HCT116 (cell line): ENCODE measurements around the gene CA5B. TPM values are rescaled to one million over a fixed set of nuclear protein-coding genes. Genes with fewer than 3 reads are reported as not detected.

Source experiments
- ATAC-seq: fragments of 200-7000 bp; cut with Tn5 transposase; 2 replicates; pipeline ENCODE4 v1.9.1; 2020; ENCODE audit warnings: mild to moderate bottlenecking, moderate library complexity
- BruUV-seq: library from RNA; stranded (reverse); fragments of 400-500 nt; replicated peaks from 2 replicates; lab custom pipeline; 2021; lab: Mats Ljungman, UMichigan
- CTCF ChIA-PET: fragments of 300-600 bp; sonication (Branson Sonifier 250); formaldehyde crosslinking; loops from one replicate; lab custom pipeline; 2021; ENCODE audit warnings: antibody characterized with exemption; lab: Charles Lee
- POLR2A ChIA-PET: fragments of 300-600, 350-600 bp; sonication (Branson Sonifier 250); formaldehyde crosslinking; loops from one replicate; lab custom pipeline; 2021; ENCODE audit warnings: antibody characterized with exemption; lab: Charles Lee
- RAD21 ChIA-PET, 2 experiments: fragments of 300-600 bp; sonication (Branson Sonifier 250); formaldehyde crosslinking; loops; one replicate each; lab custom pipeline; 2023; ENCODE audit warnings: low total read pairs in 2 of 2; ENCODE audit not compliant: uncharacterized antibody in 2 of 2, unreplicated experiment in 2 of 2, low non-redundant PET in 1 of 2; lab: Charles Lee
- DNase-seq: peaks from one replicate; pipeline ENCODE4 v3.0.0-alpha.2; 2010; ENCODE audit warnings: low read depth, low spot score
- H2AFZ ChIP-seq: fragments of 200-600 bp; shearing (Covaris generic), sonication (generic); 2 replicates; pipeline ENCODE4 v1.6.1; 2017; ENCODE audit warnings: low read depth, mixed run types, mixed read lengths, antibody characterized with exemption, low read length; ENCODE audit not compliant: poor library complexity, severe bottlenecking
- H3K27ac ChIP-seq: 2 replicates; pipeline ENCODE4 v1.5.1; 2012; ENCODE audit warnings: low read depth, low read length
- H3K27me3 ChIP-seq: fragments of 200-600 bp; sonication (generic); 2 replicates; pipeline ENCODE4 v1.6.1; 2016; ENCODE audit warnings: mixed run types, low read length, mixed read lengths; ENCODE audit not compliant: insufficient read depth
- H3K36me3 ChIP-seq, 2 experiments: fragments of 200-500 bp in 1 of 2; fragments of 200-600 bp in 1 of 2; sonication (Bioruptor generic) in 1 of 2; sonication (generic) in 1 of 2; 2 replicates each; pipeline versions ENCODE4 v1.5.1 to v1.6.1; 2014 to 2016; ENCODE audit warnings: low read length in 2 of 2, inconsistent platforms in 1 of 2, mixed read lengths in 1 of 2, mixed run types in 1 of 2; ENCODE audit not compliant: insufficient read depth in 2 of 2, control insufficient read depth in 1 of 2
- H3K4me1 ChIP-seq, 2 experiments: fragments of 200-600 bp in 1 of 2; sonication (generic) in 1 of 2; 2 replicates each; pipeline versions ENCODE4 v1.5.1 to v1.6.1; 2012 to 2017; ENCODE audit warnings: low read length in 2 of 2, inconsistent platforms in 1 of 2, mild to moderate bottlenecking in 1 of 2, mixed read lengths in 1 of 2, mixed run types in 1 of 2, moderate library complexity in 1 of 2; ENCODE audit not compliant: insufficient read depth in 2 of 2, control insufficient read depth in 1 of 2
- H3K4me2 ChIP-seq: fragments of 200-600 bp; sonication (generic); 2 replicates; pipeline ENCODE4 v1.6.1; 2017; ENCODE audit warnings: mixed run types, low read length, mixed read lengths
- H3K4me3 ChIP-seq, 2 experiments: fragments of 200-600 bp in 1 of 2; sonication (generic) in 1 of 2; replicated peaks in 1 of 2; 2 replicates each; pipeline ENCODE4 v1.5.1; 2011 to 2016; ENCODE audit warnings: low read length in 2 of 2, control low read depth in 1 of 2, low read depth in 1 of 2, mild to moderate bottlenecking in 1 of 2, mixed read lengths in 1 of 2, mixed run types in 1 of 2
- H3K79me2 ChIP-seq: fragments of 200-600 bp; sonication (generic); 2 replicates; pipeline ENCODE4 v1.6.1; 2017; ENCODE audit warnings: mild to moderate bottlenecking, mixed run types, low read length, moderate library complexity, mixed read lengths; ENCODE audit not compliant: insufficient read depth
- H3K9ac ChIP-seq: fragments of 200-600 bp; sonication (generic); 2 replicates; pipeline ENCODE4 v1.6.1; 2016; ENCODE audit warnings: low read length, mixed read lengths
- H3K9me2 ChIP-seq: fragments of 200-600 bp; sonication (generic), shearing (Covaris generic); 2 replicates; pipeline ENCODE4 v1.6.1; 2017; ENCODE audit warnings: mixed run types, mild to moderate bottlenecking, moderate library complexity; ENCODE audit not compliant: insufficient read depth
- H3K9me3 ChIP-seq, 2 experiments: fragments of 200-500 bp in 1 of 2; fragments of 200-600 bp in 1 of 2; sonication (Bioruptor generic) in 1 of 2; sonication (generic) in 1 of 2; 2 replicates each; pipeline ENCODE4 v1.6.1; 2014 to 2017; ENCODE audit warnings: low read length in 2 of 2, mixed read lengths in 2 of 2, inconsistent platforms in 1 of 2, low read depth in 1 of 2, mild to moderate bottlenecking in 1 of 2, mixed run types in 1 of 2, moderate library complexity in 1 of 2; ENCODE audit not compliant: control insufficient read depth in 1 of 2, insufficient read depth in 1 of 2
- H4K20me1 ChIP-seq: fragments of 200-600 bp; sonication (generic), shearing (Covaris generic); 2 replicates; pipeline ENCODE4 v1.6.1; 2017; ENCODE audit warnings: mixed run types, mild to moderate bottlenecking, moderate library complexity; ENCODE audit not compliant: insufficient read depth
- CTCF ChIP-seq, 3 experiments: fragments of 200-600 bp in 1 of 3; sonication (generic) in 1 of 3; IDR thresholded peaks in 2 of 3; conservative IDR thresholded peaks in 1 of 3; 2 replicates each; pipeline ENCODE4 v1.5.1; 2012 to 2017; ENCODE audit warnings: low read depth in 2 of 3, low read length in 2 of 3, antibody characterized with exemption in 1 of 3, borderline replicate concordance in 1 of 3, control low read depth in 1 of 3, mild to moderate bottlenecking in 1 of 3, mixed read lengths in 1 of 3, mixed run types in 1 of 3, moderate library complexity in 1 of 3; ENCODE audit not compliant: insufficient read depth in 1 of 3
- FOSL1 ChIP-seq: IDR thresholded peaks from 2 replicates; pipeline ENCODE4 v1.6.1; 2012; ENCODE audit warnings: low read depth
- POLR2AphosphoS5 ChIP-seq: IDR thresholded peaks from 2 replicates; pipeline ENCODE4 v1.6.1; 2011; ENCODE audit warnings: mild to moderate bottlenecking, low read depth, low read length, moderate library complexity
- RAD21 ChIP-seq: IDR thresholded peaks from 2 replicates; pipeline ENCODE4 v1.6.1; 2012; ENCODE audit warnings: low read depth, mild to moderate bottlenecking
- SIN3A ChIP-seq: IDR thresholded peaks from 2 replicates; pipeline ENCODE4 v1.6.1; 2012; ENCODE audit warnings: low read depth
- ZFX ChIP-seq: fragments of 450-650 bp; IDR thresholded peaks from 2 replicates; pipeline ENCODE4 v1.6.1; 2017
- ZNF274 ChIP-seq: fragments of 200-500 bp; sonication (Bioruptor generic); IDR thresholded peaks from 2 replicates; pipeline ENCODE4 v1.6.1; 2014; ENCODE audit warnings: mild to moderate bottlenecking, low read depth, low read length, inconsistent platforms
- intact Hi-C: fragments of 100-400 bp; cut with micrococcal nuclease; formaldehyde crosslinking; loops from 2 replicates; pipeline ENCODE4 v1.10.0; 2022
- total RNA-seq: library from RNA; stranded (reverse); gene quantifications from one replicate; pipeline ENCODE4 v1.2.1, GENCODE V29; 2021; ENCODE audit not compliant: unreplicated experiment
- TF ChIP-seq, protein P1 (sequence below): IDR thresholded peaks from 2 replicates; pipeline ENCODE4 v1.6.1; 2012

Gene CA5B
- total RNA-seq, 1 experiment from 2014 or later: 5.5 TPM

- Histone ChIP-seq H3K9ac (no peak overlapping the region), H2AFZ (no peak overlapping the region), H3K4me3 (no peak overlapping the region), H3K27ac (no peak overlapping the region), H3K79me2 (no peaks in the 10 kb centered on the region), H3K36me3 (peaks cover 0 to 5% of the 10 kb centered on the region in 2 experiments; a peak in 1 of 4 replicates), H3K9me3 (no peaks in the 10 kb centered on the region), H3K4me1 (no peaks in the 10 kb centered on the region), H4K20me1 (no peaks in the 10 kb centered on the region), H3K4me2 (no peak overlapping the region), H3K27me3 (no peaks in the 10 kb centered on the region), H3K9me2 (no peaks in the 10 kb centered on the region)
- ChIA-PET POLR2A (no interaction called here), CTCF (no interaction called here), RAD21 (interaction anchor here in 1 of 2 experiments (0.7 kb wide), 1 partner anchor 297 kb away, joined by 3 read pairs; no protein-coding TSS in a partner anchor)
- intact Hi-C loops: no loop called here
- no TSS peak for BruUV-seq
- peak; percentile 72 for ATAC-seq
- TF ChIP-seq SIN3A (no peak), CTCF (IDR thresholded peaks at IDR 0.05 in 2 of 3, conservative IDR thresholded peaks at IDR 0.05 in 1 of 3; ENCODE audit: borderline replicate concordance in 1 of 3, insufficient read depth in 1 of 3, low read depth in 2 of 3, low read length in 2 of 3) (peak in 2 of 3 experiments; percentile 26 to 39; a peak in 2 of 6 replicates), RAD21 (peak; percentile 30), POLR2AphosphoS5 (no peak), ZNF274 (no peak), ZFX (no peak), FOSL1 (no peak)
- TF ChIP-seq, protein P1, sequence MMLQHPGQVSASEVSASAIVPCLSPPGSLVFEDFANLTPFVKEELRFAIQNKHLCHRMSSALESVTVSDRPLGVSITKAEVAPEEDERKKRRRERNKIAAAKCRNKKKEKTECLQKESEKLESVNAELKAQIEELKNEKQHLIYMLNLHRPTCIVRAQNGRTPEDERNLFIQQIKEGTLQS: no peak
- peak; percentile 3 for DNase-seq
These were observed 77.8 kb downstream of the CA5B start for GRCh38 chrX:15815779-15816437.
